Iris pigment epithelial cell (primary cell): ENCODE results near the gene MRPL30.
"Not testable (repeated sequence)": the region's sequence is repeated elsewhere in the genome, so short reads cannot be mapped to it uniquely, and the experiment has no call there.

Experiments used
- DNase-seq: peaks from one replicate; pipeline ENCODE4 v3.0.0-alpha.2; 2011; ENCODE audit warnings: low read depth

Gene MRPL30

DNA sequence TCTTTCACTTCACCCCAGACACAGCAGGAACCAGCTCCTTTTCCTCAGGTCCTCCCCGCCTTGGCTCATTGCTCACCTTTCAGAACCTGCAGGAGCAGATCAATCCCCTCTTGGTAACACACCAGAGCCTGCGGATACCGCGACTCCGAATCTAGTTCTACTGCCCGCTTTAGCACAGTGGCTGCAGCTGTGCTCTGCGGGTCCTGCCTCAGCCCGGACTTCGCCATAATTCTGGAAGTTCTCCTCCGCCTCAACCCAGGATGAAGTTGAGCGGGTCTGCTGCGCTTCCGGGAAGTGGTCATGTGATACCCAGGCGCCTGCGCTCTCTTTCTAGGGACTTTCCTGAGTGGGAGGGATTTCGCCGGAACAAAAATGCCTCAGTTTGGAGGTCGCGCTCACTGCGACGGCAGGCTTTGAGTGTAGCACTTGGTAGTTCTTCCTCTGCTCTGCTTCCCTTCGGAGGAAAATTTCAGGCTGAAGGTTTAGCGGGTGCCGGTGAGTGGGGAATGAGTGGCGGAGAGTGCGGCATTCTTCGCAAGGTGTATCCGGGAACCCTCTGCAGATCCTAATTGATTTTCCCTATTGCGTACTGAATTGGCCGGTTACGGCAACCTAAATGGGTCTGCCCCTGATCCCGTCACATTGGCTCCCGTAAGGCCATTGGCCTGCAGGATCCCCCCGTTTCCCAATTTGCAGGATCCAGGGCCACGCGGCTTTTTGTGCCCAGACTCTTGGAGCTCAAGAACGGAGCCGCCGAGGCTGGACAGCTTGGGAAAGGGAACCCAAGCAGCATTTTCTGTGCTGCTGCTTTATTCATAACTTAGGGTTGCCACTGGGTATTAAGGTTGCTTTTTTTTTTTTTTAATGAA, at the start of gene MRPL30, which contains the start of gene MITD1:
MRPL30 (plus strand) TSS at position 430 of the 869 bp plus-strand sequence. CDS start 5,020 bp downstream, outside the sequence.
MITD1 (minus strand) TSS at position 304 of the 869 bp plus-strand sequence; CDS start at position 227, 77 bp downstream.
- DNase-seq, result peak; percentile 96

DNA sequence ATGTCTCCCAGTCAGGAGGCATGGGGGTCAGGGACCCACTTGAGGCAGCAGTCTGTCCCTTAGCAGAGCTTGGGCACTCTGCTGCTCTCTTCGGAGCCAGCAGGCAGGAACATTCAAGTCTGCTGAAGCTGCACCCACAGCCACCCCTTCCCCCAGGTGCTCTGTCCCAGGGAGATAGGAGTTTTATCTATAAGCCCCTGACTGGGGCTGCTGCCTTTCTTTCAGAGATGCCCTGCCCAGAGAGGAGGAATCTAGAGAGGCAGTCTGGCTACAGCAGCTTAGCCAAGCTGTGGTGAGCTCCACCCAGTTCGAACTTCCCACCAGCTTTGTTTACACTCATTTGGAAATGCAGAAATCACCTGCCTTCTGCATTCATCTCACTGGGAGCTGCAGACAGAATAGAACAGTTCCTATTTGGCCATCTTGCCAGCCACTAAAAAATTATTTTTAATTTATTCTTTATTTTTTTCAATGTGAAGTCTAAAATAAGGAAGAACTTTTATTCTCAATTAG, 45.9 kb upstream of the MRPL30 start:
- DNase-seq, result not testable (repeated sequence)

DNA sequence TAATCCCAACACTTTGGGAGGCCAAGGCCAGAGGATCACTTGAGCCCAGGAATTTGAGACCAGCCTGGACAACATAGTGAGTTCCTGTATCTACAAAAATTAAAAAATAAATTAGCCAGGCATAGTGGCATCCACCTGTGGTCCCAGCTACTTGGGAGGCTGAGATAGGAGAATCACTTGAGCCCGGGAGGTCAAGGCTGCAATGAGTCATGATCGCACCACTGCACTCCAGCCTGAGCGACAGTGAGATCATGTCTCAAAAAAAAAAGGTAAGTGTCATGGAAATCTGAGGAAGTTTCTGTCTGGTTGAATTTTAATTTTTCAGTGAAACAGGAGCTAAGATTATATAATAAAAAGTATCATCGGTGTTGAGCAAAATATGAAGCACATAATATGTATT, 42.0 kb upstream of the MRPL30 start:
- DNase-seq, result no peak

DNA sequence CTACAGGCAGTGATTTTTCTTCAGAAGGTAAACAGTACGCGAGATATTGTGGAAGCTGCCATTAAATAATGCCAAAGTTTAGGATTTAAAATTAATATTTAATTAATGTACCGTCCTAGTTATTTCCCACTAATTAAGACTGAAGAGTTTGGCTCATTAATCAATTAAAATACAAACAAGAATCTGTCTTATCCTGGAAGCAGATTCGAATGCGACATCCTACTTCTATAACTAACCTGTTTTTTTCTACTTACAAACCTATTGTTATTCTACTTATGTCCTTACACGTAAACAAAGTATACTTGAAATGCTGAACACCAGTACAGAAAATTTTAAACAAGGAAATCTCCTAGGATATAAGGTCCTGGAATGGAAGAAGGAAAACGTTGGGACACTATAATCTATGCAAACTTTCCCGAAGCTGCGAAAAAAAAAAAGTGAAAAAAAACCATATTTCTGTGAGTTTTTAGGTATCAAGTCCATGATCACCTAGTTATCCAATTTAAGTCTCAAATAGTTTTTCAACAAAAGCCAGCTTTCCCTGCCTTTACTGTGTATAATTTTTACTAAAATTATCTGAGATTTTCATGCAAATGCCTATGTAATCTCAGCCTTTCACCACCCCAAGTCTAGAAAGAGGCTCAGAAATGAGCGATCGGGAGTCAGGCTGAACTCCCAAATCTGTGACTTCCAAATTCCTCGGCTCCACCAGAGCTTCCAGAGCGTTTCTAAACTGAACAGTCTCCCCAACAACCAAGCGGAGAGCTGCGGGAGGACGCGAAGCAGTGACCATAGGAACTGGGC, 40.7 kb upstream of the MRPL30 start:
- DNase-seq, result peak; percentile 15

DNA sequence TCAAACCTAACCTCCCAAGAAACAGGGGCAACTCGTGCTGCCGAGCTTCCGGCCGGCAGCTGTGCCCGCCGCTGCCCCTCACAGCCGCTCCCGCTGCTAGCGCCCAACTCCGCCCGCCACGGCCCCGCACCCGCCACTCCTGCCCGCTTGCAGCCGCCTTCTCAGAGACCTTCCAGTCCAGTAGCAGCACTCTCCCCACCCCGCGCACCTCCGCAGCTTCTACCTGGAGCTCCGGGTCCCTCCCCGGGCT, 40.2 kb upstream of the MRPL30 start:
- no peak for DNase-seq

DNA sequence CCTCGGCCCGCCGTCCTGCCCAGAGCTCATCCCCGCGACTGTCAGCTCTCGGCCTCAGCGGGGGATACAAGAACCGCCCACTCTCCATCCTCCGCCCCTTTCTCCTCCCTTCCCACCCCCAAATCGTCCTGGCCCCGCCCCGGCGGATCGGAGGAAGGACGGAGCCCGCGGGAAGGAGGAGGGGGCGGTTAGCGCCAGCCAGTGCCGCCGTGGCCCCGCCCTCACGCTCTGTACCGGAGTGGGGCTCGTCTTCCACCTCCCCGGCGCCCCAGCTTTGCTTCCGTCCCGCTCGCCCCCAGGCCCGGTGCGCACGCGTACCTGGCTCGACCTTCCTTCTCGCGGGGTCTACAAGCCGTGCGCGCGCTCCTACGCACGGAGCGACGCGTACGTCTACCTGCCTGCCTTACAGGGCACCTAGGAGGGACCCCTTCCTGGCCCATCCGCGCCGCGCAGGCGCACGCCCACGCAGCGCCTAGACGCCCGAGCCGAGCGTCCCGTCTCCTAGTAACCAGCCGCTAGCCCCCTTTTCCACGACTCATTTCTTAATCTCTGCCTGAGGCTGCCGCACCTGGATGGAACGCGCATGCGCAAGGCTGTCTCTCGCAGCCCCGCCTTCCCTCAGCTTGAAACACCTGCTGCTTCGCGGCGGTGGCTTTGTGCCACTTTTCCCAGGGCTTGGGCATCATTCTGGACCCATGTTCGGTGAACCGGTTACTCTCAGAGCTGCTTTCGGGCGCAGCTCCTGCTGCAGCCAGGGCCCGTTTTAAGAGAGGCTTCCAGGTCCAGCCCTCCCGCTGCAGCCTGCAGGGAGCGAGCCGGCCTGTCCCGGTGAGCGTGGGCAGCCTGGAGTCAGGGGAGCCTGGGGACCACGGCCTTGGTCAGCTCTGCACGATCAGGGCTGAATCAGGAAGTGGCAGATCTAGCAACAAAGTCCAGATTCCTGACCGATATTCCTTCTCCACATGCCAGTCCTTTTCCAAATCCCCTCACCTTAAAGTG, 39.6 kb upstream of the MRPL30 start, which contains the start of gene C2orf15:
C2orf15 (plus strand) TSS at position 598 of the 999 bp plus-strand sequence. CDS start 8,852 bp downstream, outside the sequence.
- DNase-seq, result peak; percentile 76

DNA sequence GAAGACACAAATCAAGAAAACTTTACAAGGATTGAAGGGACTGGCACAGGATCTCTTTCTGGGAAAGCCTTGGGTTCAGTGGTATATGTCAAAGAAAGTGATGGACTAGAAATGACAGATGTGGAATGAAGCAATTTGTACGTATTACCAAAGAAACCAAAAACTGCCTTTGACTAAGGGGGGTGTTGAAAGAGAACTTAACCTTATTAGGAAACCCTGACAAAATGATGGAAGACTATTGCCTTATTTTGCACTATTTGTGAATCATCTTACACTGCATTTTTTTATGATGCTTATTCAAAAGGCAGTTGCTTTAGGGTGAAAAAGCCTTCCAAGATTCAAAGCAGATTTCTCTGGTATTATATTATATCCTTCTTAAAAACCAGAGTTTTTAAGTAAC, 30.3 kb upstream of the MRPL30 start:
- DNase-seq, result no peak

DNA sequence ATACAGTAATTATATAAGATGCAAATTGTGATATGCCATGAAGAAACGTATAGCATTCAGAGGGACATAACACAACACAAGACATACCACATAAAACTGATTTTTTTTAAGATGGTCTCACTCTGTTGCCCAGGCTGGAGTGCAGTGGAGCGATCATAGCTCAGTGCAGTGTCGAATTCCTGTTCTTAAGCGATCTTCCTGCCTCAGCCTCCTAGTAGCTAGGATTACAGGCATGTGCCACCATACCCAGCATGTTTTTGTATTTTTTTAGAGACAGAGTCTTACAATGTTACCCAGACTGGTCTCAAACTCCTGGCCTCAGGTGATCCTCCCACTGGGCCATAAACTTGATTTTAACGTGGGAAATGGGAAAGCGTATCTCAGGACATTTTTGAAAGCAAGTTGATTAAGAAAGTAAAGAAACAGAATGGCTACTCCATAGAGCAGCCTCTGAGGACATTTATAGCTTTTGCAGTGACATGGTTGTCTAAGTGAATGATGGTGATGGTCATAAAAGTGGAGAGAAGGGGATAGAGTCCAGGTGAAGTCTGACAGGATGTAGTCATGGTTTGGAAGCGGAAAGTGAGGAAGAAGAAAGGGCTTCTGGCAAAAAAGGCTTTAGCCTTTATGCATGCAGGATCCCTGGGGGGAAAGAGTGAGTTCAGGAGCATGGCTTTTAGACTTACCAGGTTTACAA, 28.6 kb upstream of the MRPL30 start:
- no peak for DNase-seq

DNA sequence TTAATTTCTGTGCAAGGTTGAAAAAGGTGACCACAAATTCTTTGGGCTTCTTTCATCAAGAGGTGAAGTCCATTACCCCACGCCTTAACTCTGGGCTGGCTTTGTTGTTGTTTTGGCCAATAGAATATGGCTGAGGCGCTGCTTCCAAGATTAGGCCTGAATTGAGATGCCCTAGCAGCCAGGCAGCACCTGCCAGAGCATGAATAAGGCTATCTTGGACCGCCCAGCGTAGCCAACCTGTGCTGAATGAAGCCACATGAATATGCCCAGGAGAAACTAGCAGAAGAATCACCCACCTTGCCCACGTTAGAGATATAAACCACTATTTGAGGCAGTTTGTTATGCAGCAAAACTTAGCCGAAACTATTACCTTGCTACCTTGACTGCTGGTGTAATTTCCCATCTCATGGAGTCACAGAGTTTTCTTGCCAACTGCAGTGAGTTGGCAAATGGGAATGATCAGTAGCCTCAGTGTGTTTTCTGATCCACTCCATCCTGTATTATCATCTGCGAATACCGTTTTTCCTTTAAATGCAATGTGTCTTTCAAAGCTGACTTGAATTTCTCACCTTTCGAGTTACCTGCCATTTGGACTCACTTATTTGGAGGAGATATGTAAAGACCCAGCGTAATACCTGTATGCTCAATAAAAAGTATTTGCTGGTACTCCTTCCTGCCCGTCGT, 26.9 kb upstream of the MRPL30 start:
- DNase-seq, result peak; percentile 9

DNA sequence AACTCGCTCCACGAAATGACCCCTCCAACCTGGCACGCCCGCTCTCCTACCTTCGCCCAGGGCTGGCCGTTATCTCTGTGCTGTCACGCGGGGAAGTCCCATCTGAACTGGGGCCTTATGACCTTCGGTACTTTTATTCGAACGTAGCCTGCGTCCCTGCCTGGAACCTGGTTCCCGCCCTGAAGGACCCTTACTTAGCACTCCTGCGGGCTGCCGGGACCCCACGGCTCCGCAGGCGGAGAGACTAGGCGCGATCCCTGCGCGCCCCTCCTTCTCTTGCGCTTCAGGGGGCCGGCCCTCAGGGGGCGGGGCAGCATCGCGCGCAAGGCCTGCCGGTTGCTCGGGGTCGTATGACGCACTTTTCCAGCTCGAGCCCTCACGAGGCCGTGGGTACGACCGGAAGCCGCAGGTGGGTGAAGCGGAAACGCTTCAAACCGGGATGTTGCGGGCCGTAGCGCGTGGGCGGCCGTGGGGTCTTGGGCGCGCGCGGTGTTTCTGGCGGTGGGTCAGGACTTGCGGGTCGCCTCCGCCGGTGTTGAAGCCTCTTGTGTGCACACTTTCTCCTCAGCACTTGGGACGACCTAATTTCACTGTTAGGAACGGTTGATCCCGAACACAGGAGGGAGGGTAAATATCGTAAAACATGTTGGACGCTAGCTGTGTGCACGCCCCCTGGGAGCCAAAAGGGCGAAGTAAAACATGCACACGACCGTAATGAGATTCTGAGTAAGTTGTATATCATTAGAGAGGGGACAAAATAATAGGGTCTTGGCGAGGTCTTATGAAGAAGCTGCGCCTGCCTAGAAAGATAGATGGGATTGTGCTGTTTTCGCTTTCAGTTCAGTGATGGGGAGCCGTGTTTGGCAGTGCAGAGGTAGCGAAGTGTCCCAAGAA, 26.1 kb upstream of the MRPL30 start, which contains the start of the genes LIPT1 and TSGA10:
LIPT1 (plus strand) TSS at position 325 of the 894 bp plus-strand sequence. CDS start 6,991 bp downstream, outside the sequence.
TSGA10 (minus strand) TSS at position 300 of the 894 bp plus-strand sequence. CDS start 45,503 bp downstream, outside the sequence.
- DNase-seq, result peak; percentile 92

DNA sequence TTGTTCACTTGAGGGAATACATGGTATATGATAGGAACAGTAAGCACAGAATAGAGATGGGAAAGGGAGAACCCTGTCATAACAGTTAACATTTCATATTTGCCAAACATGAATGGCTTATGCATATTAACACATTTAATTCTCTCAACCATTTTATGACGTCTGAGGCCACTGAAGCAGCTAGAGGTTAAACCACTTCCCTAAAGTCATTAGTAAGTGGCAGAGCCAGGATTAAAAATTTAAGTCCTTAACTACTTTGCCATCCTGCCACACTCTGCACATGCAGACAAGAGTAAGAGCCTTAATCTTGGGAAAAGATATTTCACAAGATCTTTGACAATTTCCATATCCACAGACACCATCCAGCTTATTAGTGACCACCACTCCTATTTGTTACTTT, 24.1 kb upstream of the MRPL30 start:
- no peak for DNase-seq

DNA sequence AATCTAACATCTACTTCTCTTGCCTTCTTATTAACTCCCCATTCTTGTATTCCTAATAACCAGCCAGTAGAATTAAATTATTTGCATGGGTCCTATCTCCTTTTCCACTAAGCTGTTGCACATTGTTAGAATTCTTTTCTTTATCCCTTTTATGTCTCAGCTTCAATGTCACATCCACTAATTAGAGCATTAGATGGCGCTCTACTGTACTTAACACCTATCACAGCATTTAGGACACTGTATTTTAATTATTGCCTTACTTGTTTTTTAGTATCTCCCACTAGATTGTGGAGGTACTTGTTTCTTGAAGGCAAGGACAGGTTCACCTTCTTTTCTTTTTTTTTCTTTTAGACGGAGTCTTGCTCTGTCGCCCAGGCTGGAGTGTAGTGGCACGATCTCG, 22.4 kb upstream of the MRPL30 start:
- no peak for DNase-seq

DNA sequence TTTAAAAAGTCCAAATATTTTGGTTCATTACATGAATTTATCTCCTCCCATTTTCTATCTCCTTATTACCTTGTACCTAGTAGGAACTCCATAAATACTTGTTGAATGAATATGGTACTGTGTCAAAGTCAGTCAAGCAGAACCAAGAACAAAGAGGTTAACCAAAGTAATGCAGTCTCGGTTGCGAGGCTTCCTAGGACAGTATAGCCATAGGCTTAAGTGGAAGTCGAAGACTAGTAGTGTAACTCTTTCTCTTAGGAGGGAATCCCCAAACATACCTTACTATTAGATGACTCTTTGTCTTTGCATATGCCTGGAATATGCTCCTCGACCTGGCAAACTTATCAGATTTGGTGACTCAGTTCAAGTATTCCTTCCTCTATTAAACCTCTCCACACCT, 21.4 kb upstream of the MRPL30 start:
- no peak for DNase-seq

DNA sequence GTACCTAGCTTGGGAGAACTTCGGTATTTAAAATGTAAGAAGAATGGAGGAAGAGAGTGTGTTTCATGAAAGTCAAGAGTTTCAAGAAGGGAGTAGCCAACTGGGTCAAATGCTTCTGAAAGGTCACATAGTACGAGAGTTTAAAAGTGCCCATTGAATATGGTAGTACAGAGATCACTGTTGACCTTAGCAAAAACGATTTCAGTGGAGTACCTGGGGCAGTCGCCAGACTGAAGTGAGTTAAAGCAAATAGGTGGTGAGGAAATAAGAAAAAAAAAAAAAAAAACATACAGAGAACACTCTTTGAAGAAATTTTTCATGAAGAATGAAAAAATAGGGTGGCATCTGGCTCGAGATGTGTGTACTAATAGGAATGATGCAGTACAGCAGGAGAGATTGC, 14.8 kb upstream of the MRPL30 start:
- no peak for DNase-seq

DNA sequence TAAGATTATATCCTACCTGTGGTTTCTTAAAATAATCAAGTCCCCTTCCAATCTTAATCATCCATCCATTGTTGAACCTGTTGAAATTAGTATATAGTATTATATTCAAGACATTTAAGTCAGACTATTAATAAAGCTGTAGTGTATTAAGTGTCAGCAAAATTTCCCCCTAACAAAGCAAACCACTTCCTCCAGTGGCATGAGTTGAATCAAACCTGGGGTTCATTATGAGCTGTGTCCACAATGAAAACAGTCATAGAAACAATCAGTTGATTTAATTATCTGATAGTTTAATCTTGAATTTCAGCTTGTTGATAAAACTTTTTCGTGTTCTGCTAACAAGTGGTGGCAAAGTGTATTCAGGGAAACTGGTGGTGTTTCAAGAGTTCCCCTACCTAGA, 11.4 kb upstream of the MRPL30 start:
- DNase-seq, result no peak

DNA sequence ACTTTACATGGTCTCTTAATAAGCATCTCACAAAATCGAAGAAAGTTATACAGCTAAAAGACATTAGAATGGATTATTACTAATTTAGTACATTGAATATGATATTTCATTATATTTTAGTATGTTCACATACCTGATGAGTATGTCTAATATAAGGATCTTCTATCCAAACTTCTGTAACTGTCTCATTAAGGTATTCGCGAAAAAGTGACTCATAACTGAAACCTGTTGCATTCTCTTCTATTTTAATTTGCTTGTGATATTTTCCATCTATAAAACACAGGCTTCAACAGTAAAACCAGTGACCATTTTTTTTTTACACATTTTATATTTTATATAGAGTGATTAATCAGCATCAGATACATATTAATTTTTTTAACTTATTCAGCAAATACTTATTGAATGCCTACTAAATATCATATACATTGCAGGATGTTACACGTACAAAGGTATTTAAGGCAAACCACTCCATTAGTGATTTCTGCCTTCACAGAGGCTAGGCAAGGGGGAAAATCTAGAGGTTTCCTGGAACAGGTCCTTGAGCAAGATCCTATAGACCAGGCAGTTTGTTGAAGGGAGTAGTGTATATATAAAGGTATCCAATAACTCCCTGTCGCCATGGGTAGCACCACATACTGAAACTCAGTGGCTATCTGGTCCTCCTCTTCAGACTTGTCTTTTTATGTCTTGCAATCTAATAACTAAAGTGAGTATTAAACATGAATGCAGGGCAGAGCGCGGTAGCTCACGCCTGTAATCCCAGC, 9.4 kb upstream of the MRPL30 start:
- DNase-seq, result no peak

DNA sequence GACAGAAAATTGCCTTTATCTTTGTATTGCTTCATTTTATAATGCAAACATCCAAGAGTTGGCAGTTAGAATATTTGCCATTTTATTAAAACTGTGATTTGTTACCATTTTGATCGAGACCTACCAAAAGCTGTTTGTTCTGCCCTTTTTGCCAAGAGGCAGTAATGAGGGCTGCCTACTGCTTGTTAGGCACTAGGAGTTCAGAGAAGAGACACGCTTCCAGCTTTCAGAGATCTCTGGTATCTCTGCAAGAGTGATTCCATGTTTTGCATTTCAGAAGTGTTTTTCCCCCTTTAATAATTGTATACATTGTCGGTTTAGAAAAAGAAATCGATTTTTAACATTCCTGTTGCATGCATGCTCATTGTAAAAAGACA, 628 bp downstream of the MRPL30 start:
- DNase-seq, result peak; percentile 6

DNA sequence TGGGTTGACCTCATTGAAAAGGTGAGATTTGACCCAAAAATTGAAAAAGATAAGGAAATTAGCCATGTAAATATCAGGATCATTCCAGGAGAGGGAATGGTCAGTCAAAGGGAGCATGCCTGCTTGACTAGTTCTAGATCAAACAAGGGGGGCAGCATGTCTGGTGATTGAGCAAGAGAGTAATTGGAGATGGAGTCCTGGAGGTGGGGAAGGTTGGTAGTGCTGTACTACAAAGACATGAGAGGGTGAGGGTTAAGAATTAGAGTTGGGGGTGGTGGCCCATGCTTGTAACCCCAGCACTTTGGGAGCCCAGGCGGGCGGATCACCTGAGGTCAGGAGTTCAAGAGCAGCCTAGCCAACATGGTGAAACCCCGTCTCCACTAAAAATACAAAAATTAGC, 2.0 kb downstream of the MRPL30 start:
- DNase-seq, result peak; percentile 38
